AG04450 (cell line): ENCODE results near the gene RASD2. TPM values are rescaled to one million over a fixed set of nuclear protein-coding genes. Genes with fewer than 3 reads are reported as not detected.

Experiments
- CTCF ChIA-PET: fragments of 300-600, 350-600 bp; formaldehyde crosslinking; extraction: SDS; loops from one replicate; lab custom pipeline; 2022; ENCODE audit warnings: antibody characterized with exemption, inconsistent platforms; lab: Charles Lee
- POLR2A ChIA-PET: fragments of 350-600 bp; formaldehyde crosslinking; extraction: SDS; loops from one replicate; lab custom pipeline; 2021; ENCODE audit warnings: antibody characterized with exemption, inconsistent platforms; lab: Yijun Ruan, JAX
- DNase-seq: peaks from one replicate; pipeline ENCODE4 v3.0.0-alpha.2; 2011; ENCODE audit warnings: low read depth, low spot score
- H3K27ac ChIP-seq: one replicate; pipeline ENCODE4 v1.5.1; 2012; ENCODE audit warnings: low read depth, low read length, control low read depth
- H3K27me3 ChIP-seq: one replicate; pipeline ENCODE4 v1.6.0; 2012; ENCODE audit warnings: low read length; ENCODE audit not compliant: control insufficient read depth, insufficient read depth
- H3K4me3 ChIP-seq: 2 replicates; pipeline ENCODE4 v1.5.1; 2011; ENCODE audit warnings: mild to moderate bottlenecking, low read depth, low read length, control low read depth
- H3K9me3 ChIP-seq: 2 replicates; pipeline ENCODE4 v1.5.1; 2012; ENCODE audit warnings: low read length; ENCODE audit not compliant: control insufficient read depth, insufficient read depth
- CTCF ChIP-seq: IDR thresholded peaks from 2 replicates; pipeline ENCODE4 v1.5.1; 2011; ENCODE audit warnings: low read depth, low read length, control low read depth, inconsistent platforms
- polyA plus RNA-seq: library from polyadenylated mRNA; depleted of rRNA; stranded (reverse); fragments of >200 nt; gene quantifications from 2 replicates; pipeline ENCODE4 v1.2.3, GENCODE V29; 2011

The RASD2 gene
- polyA plus RNA-seq, 1 experiment: 0.14 TPM

GRCh38 chr22:35577799-35578659, 37.4 kb downstream of the RASD2 start:
- no peak overlapping the region for H3K27ac ChIP-seq
- POLR2A ChIA-PET: interaction anchor here (0.5 kb wide), 1 partner anchor 61 kb away, joined by 3 read pairs; no protein-coding TSS in a partner anchor
- no peaks in the 10 kb centered on the region; the same call in 1 of the 2 replicates for H3K9me3 ChIP-seq
- DNase-seq: no peak
- H3K4me3 ChIP-seq: no peak overlapping the region
- CTCF ChIA-PET: no interaction called here
- H3K27me3 ChIP-seq: peaks cover 7% of the 10 kb centered on the region
- no peak for TF ChIP-seq CTCF

- Histone ChIP-seq H3K4me3 (no peak overlapping the region), H3K27me3 (peaks cover 7% of the 10 kb centered on the region), H3K27ac (no peak overlapping the region), H3K9me3 (no peaks in the 10 kb centered on the region; the same call in 1 of the 2 replicates)
- POLR2A ChIA-PET: no interaction called here
- TF ChIP-seq CTCF: no peak
- CTCF ChIA-PET: no interaction called here
- no peak for DNase-seq
Observed at GRCh38 chr22:35578836-35579575, 38.4 kb downstream of the RASD2 start.

- Histone ChIP-seq H3K4me3 (no peak overlapping the region), H3K27ac (no peak overlapping the region), H3K9me3 (no peaks in the 10 kb centered on the region; the same call in 1 of the 2 replicates), H3K27me3 (no peaks in the 10 kb centered on the region)
- no peak for DNase-seq
- TF ChIP-seq CTCF: no peak
- ChIA-PET CTCF (interaction anchor here (2.0 to 4.3 kb wide), 2 partner anchors 16 to 151 kb away, joined by 6 to 111 read pairs; no protein-coding TSS in a partner anchor), POLR2A (no interaction called here)
Observed at GRCh38 chr22:35580351-35581022, 39.9 kb downstream of the RASD2 start.

GRCh38 chr22:35581023-35581413, 40.4 kb downstream of the RASD2 start:
- Histone ChIP-seq H3K4me3 (no peak overlapping the region), H3K27me3 (no peaks in the 10 kb centered on the region), H3K27ac (no peak overlapping the region), H3K9me3 (no peaks in the 10 kb centered on the region; the same call in 1 of the 2 replicates)
- ChIA-PET CTCF (interaction anchor here (1.5 to 4.3 kb wide), 4 partner anchors 17 to 231 kb away, joined by 3 to 111 read pairs (median 16); no protein-coding TSS in a partner anchor), POLR2A (no interaction called here)
- no peak for DNase-seq
- TF ChIP-seq CTCF: no peak
